GM12878 (cell line): ENCODE measurements around the gene APOBEC3B. TPM values are rescaled to one million over a fixed set of nuclear protein-coding genes. Genes with fewer than 3 reads are reported as not detected.

Experiments used
- ATAC-seq: fragments of 200-7000 bp; cut with Tn5 transposase; 3 replicates; pipeline ENCODE4 v1.9.1; 2020; ENCODE audit warnings: mild to moderate bottlenecking, moderate library complexity
- BruUV-seq: library from RNA; stranded (reverse); fragments of 400-500 nt; replicated peaks from 2 replicates; lab custom pipeline; 2021; lab: Mats Ljungman, UMichigan
- CTCF ChIA-PET: fragments of 300-600 bp; sonication (Branson Sonifier 250); formaldehyde crosslinking; extraction: SDS; loops from one replicate; lab custom pipeline; 2021; ENCODE audit warnings: inconsistent platforms; lab: Yijun Ruan, JAX
- POLR2A ChIA-PET: fragments of 350-600 bp; formaldehyde crosslinking; extraction: SDS; loops from one replicate; lab custom pipeline; 2021; ENCODE audit warnings: inconsistent platforms; lab: Charles Lee
- RAD21 ChIA-PET: fragments of 300-600 bp; sonication (Branson Sonifier 250); formaldehyde crosslinking; loops from one replicate; lab custom pipeline; 2023; ENCODE audit warnings: antibody characterized with exemption; ENCODE audit not compliant: unreplicated experiment; lab: Charles Lee
- SMC1A ChIA-PET: fragments of 300-600 bp; sonication (Branson Sonifier 250); formaldehyde crosslinking; loops from one replicate; lab custom pipeline; 2023; ENCODE audit not compliant: unreplicated experiment, uncharacterized antibody; lab: Charles Lee
- DNase-seq: peaks from one replicate; pipeline ENCODE4 v3.0.0-alpha.2; 2011; ENCODE audit warnings: low read depth, low spot score
- FAIRE-seq: peaks from 3 replicates; lab custom pipeline; 2011; peaks lifted over from hg19 to GRCh38; lab: Jason Lieb, UNC
- H2AFZ ChIP-seq: 2 replicates; pipeline ENCODE4 v1.6.0; 2011; ENCODE audit warnings: low read depth, low read length, control low read depth; ENCODE audit not compliant: control insufficient read depth
- H3K27ac ChIP-seq: 2 replicates; pipeline ENCODE4 v1.5.1; 2011; ENCODE audit warnings: control low read depth; ENCODE audit not compliant: control insufficient read depth, insufficient read depth
- H3K27me3 ChIP-seq, 2 experiments: replicated peaks in 1 of 2; 2 replicates each; pipeline versions ENCODE4 v1.6.0 to v1.6.1; 2011; ENCODE audit warnings: low read length in 1 of 2; ENCODE audit not compliant: control insufficient read depth in 2 of 2, insufficient read depth in 2 of 2
- H3K36me3 ChIP-seq, 2 experiments: 2 replicates each; pipeline ENCODE4 v1.5.1; 2011; ENCODE audit warnings: low read length in 1 of 2; ENCODE audit not compliant: control insufficient read depth in 2 of 2, insufficient read depth in 2 of 2
- H3K4me1 ChIP-seq: 2 replicates; pipeline ENCODE4 v1.6.1; 2011; ENCODE audit warnings: mild to moderate bottlenecking, low read length, moderate library complexity, mixed read lengths; ENCODE audit not compliant: control insufficient read depth, insufficient read depth
- H3K4me2 ChIP-seq: 2 replicates; pipeline ENCODE4 v1.6.0; 2011; ENCODE audit warnings: control low read depth; ENCODE audit not compliant: control insufficient read depth, insufficient read depth
- H3K4me3 ChIP-seq: fragments of 200-600 bp; sonication (generic); 2 replicates; pipeline ENCODE4 v1.5.1; 2016
- H3K79me2 ChIP-seq: 2 replicates; pipeline ENCODE4 v1.6.0; 2011; ENCODE audit warnings: low read length; ENCODE audit not compliant: control insufficient read depth, insufficient read depth
- H3K9ac ChIP-seq: 2 replicates; pipeline ENCODE4 v1.8.0; 2011; ENCODE audit warnings: low read length, control low read depth, mixed read lengths; ENCODE audit not compliant: control insufficient read depth, insufficient read depth
- H3K9me3 ChIP-seq: replicated peaks from 3 replicates; pipeline ENCODE4 v1.5.1; 2011; ENCODE audit warnings: mild to moderate bottlenecking, low read length; ENCODE audit not compliant: control insufficient read depth, insufficient read depth
- H4K20me1 ChIP-seq: 2 replicates; pipeline ENCODE4 v1.6.0; 2011; ENCODE audit not compliant: control insufficient read depth, insufficient read depth
- ASH2L ChIP-seq: fragments of 300-600, 200-600 bp; sonication (generic); IDR thresholded peaks from 2 replicates; pipeline ENCODE4 v1.6.1; 2017; ENCODE audit warnings: low read depth, mild to moderate bottlenecking, borderline replicate concordance
- RB1 ChIP-seq: fragments of 450-650 bp; formaldehyde crosslinking; IDR thresholded peaks from 2 replicates; pipeline ENCODE4 v1.6.1; 2017; ENCODE audit warnings: mild to moderate bottlenecking, borderline replicate concordance
- SRF ChIP-seq, 2 experiments: IDR thresholded peaks; 2 replicates each; pipeline ENCODE4 v1.6.1; 2011; ENCODE audit warnings: low read depth in 2 of 2, low read length in 2 of 2, mild to moderate bottlenecking in 1 of 2, moderate library complexity in 1 of 2
- TBL1XR1 ChIP-seq: IDR thresholded peaks from 2 replicates; pipeline ENCODE4 v1.6.1; 2012; ENCODE audit warnings: low read depth, low read length, improper control_type of control experiment
- ZNF687 ChIP-seq: fragments of 450-650 bp; IDR thresholded peaks from 2 replicates; pipeline ENCODE4 v1.6.1; 2017; ENCODE audit warnings: mild to moderate bottlenecking, moderate library complexity
- WGBS: methylation state at CpG from one replicate; pipeline ENCODE4 v1.1.6; 2016; ENCODE audit warnings: low lambda C conversion rate; ENCODE audit not compliant: insufficient replicate concordance, insufficient coverage; ENCODE audit errors: missing lambda C conversion rate; 5-methylcytosine and 5-hydroxymethylcytosine counted together
- in situ Hi-C: fragments of 300-500 bp; cut with MboI; formaldehyde crosslinking; loops from 9 replicates; pipeline ENCODE4 v1.14.3; 2018; ENCODE audit warnings: mixed read lengths
- intact Hi-C: fragments of 100-400 bp; cut with micrococcal nuclease; formaldehyde crosslinking; loops from one replicate; pipeline ENCODE4 v1.14.2; 2022; ENCODE audit not compliant: unreplicated experiment
- polyA plus RNA-seq, 11 experiments: library from polyadenylated mRNA; depleted of rRNA in 4 of 11; unstranded in 6 of 11; stranded (reverse) in 5 of 11; fragments of >200 nt; fragmentation: Nextera tagmentation in 4 of 11; fragmentation: Illumina TruSeq in 1 of 11; extraction: Ambion mirVana in 4 of 11; extraction: Trizol in 1 of 11; gene quantifications; 1 replicate in 1 of 11; 2 replicates in 10 of 11; pipeline versions ENCODE4 v1.2.1 to v1.2.3, GENCODE V29; 2011 to 2016; ENCODE audit warnings: inconsistent platforms in 2 of 11, missing spikeins in 2 of 11, low read depth in 1 of 11
- total RNA-seq, 4 experiments: library from RNA; depleted of rRNA in 3 of 4; stranded (reverse); fragments of >200 nt in 3 of 4; fragmentation: Illumina TruSeq in 1 of 4; extraction: Trizol in 1 of 4; gene quantifications; 2 replicates each; pipeline versions ENCODE4 v1.2.1 to v1.2.3, GENCODE V29; 2013 to 2021

APOBEC3B gene
- total and polyA plus RNA-seq, 10 of the 15 experiments (the other 5 are each of a cell fraction or from before 2014, with no cell fraction given), result 2.4 to 75.1 (median 30.9) TPM

- FAIRE-seq (no peak), DNase-seq (no peak), ATAC-seq (no peak)
- Histone ChIP-seq H3K36me3 (no peaks in the 10 kb centered on the region), H3K27ac (no peak overlapping the region), H3K4me2 (no peak overlapping the region), H3K4me3 (no peak overlapping the region), H3K4me1 (no peaks in the 10 kb centered on the region), H2AFZ (no peak overlapping the region), H3K9me3 (no peaks in the 10 kb centered on the region), H3K9ac (no peak overlapping the region), H4K20me1 (no peaks in the 10 kb centered on the region), H3K27me3 (no peaks in the 10 kb centered on the region), H3K79me2 (no peaks in the 10 kb centered on the region)
- RAD21 ChIA-PET, result no interaction called here
- SMC1A ChIA-PET, result no interaction called here
- TF ChIP-seq ZNF687 (no peak), RB1 (no peak), TBL1XR1 (no peak), ASH2L (no peak), SRF (IDR thresholded peaks at IDR 0.05; ENCODE audit: low read depth in 2 of 2, low read length in 2 of 2) (no peak)
- CTCF ChIA-PET, result no interaction called here
- in situ Hi-C loops (no loop called here), intact Hi-C loops (no loop called here)
- POLR2A ChIA-PET, result no interaction called here
- BruUV-seq, result no TSS peak
- WGBS, result 54% methylated on average over 8 of the region's 8 CpGs
These were observed 47.1 kb upstream of the APOBEC3B start for GRCh38 chr22:38935023-38935422.
